Right lobe of liver (tissue), 4 donors: ENCODE results near the gene JAK2.

ENCODE experiments used
- POLR2A ChIP-seq: fragments of 450-650 bp; IDR thresholded peaks from one replicate; pipeline ENCODE4 v1.6.1; 2017; ENCODE audit warnings: antibody characterized with exemption, mild to moderate bottlenecking
- TF ChIP-seq, protein P1 (sequence below), 4 donors: fragments of 200-600 bp in 3 of 4; fragments of 450-650 bp in 1 of 4; IDR thresholded peaks; one replicate each; pipeline versions ENCODE4 v1.5.1 to v1.8.0; 2016 to 2022; ENCODE audit warnings: antibody characterized with exemption in 4 of 4, mild to moderate bottlenecking in 2 of 4
- donor health status: DM: no; HTN: no; CAD: no.
- donor health status: DM: no; HTN: no; CAD: no.
- donor health status: DM: no; HTN: yes; CAD: no.

DNA sequence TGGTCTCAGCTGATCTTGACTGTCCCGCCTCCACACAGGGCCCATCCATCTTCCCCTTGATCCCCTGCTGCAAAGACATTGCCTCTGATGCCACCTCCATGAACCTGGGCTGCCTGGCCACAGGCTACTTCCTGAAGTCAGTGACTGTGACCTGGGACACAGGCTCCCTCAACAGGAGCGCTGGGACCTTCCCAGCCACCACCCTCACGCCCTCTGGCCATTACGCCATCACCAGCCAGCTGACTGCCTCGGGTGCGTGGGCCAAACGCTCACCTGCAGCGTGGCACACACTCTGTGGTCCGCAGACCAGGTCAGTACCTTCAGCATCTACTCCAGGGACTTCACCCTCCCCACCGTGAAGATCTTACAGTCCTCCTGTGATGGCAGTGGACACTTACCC is 128.5 kb downstream of the JAK2 start:
- TF ChIP-seq POLR2A: no peak
- TF ChIP-seq, protein P1, sequence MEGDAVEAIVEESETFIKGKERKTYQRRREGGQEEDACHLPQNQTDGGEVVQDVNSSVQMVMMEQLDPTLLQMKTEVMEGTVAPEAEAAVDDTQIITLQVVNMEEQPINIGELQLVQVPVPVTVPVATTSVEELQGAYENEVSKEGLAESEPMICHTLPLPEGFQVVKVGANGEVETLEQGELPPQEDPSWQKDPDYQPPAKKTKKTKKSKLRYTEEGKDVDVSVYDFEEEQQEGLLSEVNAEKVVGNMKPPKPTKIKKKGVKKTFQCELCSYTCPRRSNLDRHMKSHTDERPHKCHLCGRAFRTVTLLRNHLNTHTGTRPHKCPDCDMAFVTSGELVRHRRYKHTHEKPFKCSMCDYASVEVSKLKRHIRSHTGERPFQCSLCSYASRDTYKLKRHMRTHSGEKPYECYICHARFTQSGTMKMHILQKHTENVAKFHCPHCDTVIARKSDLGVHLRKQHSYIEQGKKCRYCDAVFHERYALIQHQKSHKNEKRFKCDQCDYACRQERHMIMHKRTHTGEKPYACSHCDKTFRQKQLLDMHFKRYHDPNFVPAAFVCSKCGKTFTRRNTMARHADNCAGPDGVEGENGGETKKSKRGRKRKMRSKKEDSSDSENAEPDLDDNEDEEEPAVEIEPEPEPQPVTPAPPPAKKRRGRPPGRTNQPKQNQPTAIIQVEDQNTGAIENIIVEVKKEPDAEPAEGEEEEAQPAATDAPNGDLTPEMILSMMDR (IDR thresholded peaks at IDR 0.05): no peak
